T-helper 1 cell treated with Interleukin-12 subunit alpha and Interleukin-12 subunit beta and Interleukin-4 antibody, amounts not matched to agents 30 μg/mL and 1 μg/mL, for 36 hours (primary cell): ENCODE data around the gene TXNDC16.

Experiments
- H3K27ac Mint-ChIP-seq: one replicate; pipeline ENCODE4 v1.8.0; 2021; ENCODE audit warnings: mild to moderate bottlenecking, mixed read lengths
- H3K27me3 Mint-ChIP-seq: one replicate; pipeline ENCODE4 v1.8.0; 2021; ENCODE audit warnings: low read depth, mixed read lengths
- H3K36me3 Mint-ChIP-seq: one replicate; pipeline ENCODE4 v1.8.0; 2021; ENCODE audit warnings: low read depth, mixed read lengths
- H3K4me1 Mint-ChIP-seq: one replicate; pipeline ENCODE4 v1.8.0; 2021; ENCODE audit warnings: low read depth, mixed read lengths
- H3K4me3 Mint-ChIP-seq: one replicate; pipeline ENCODE4 v1.8.0; 2021; ENCODE audit warnings: mild to moderate bottlenecking, moderate library complexity, mixed read lengths
- H3K9me3 Mint-ChIP-seq: one replicate; pipeline ENCODE4 v1.8.0; 2021; ENCODE audit warnings: mixed read lengths

The TXNDC16 gene

DNA sequence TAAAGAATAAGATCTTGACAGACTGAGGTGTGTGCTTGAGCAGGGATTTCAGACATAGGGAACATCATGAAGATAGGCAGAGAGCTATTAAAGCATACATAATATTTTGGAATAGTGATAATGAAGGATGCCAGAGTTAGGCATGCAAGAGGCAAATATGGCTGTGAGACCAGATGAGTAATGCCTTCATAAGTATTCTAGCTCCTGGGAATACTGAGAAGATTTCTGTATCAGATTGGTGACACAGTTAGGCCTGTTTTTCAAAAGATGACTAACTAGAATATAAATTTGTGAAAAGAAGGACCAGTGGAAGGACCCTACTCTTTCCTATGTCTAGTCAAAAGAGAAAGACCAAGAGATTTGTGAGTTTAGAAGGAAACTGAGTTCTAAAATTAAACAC lies 108.8 kb downstream of the TXNDC16 start:
- Mint-ChIP-seq H3K4me1 (peaks cover 7% of the 10 kb centered on the region), H3K27ac (no peak overlapping the region), H3K36me3 (peaks cover 29% of the 10 kb centered on the region), H3K4me3 (no peak overlapping the region), H3K27me3 (no peaks in the 10 kb centered on the region), H3K9me3 (peaks cover 12% of the 10 kb centered on the region)

DNA sequence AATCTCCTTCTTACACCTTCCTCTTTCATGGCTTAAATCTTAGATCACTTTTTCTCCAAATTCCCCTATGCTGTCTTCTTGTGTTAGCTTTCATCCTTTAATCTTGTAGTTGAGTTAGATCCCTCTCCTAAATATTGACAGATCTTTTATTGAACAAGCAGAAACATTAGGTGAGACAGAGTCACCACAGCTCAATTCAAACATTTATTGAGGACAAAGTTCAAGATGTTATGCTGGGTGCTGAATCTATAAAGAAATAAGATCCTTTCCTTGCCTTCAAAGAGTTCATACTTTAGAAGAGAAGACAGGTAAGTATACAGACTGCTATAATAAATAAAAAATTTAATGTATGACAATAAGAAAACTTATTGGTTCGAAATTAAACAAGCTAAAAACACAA lies 109.7 kb downstream of the TXNDC16 start:
- Mint-ChIP-seq H3K27me3 (no peaks in the 10 kb centered on the region), H3K9me3 (peaks cover 4% of the 10 kb centered on the region), H3K36me3 (peaks cover 26% of the 10 kb centered on the region), H3K4me3 (no peak overlapping the region), H3K27ac (no peak overlapping the region), H3K4me1 (peaks cover 8% of the 10 kb centered on the region)

DNA sequence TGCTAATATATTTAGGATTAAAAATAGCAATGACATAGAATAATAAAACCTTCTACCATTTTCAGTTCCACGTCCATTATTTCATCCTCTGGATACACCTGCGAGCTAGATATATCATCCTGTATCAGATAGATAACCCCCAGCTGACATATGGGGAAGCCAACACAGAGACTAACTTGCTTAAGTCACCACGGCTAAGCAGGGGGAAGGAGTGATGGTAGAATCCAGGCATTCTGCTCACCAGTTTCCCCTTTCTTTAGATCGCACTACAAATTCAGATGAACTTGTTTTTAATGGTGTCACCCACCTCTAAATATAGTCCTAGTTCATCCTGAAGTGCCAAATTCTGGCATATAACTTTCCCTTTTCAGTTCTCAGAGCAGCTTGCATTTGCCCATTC lies 110.1 kb downstream of the TXNDC16 start:
- no peak overlapping the region for H3K4me3 Mint-ChIP-seq
- no peaks in the 10 kb centered on the region for H3K27me3 Mint-ChIP-seq
- H3K27ac Mint-ChIP-seq, result no peak overlapping the region
- peaks cover 25% of the 10 kb centered on the region for H3K36me3 Mint-ChIP-seq
- peaks cover 10% of the 10 kb centered on the region for H3K4me1 Mint-ChIP-seq
- peaks cover under 1% of the 10 kb centered on the region for H3K9me3 Mint-ChIP-seq

DNA sequence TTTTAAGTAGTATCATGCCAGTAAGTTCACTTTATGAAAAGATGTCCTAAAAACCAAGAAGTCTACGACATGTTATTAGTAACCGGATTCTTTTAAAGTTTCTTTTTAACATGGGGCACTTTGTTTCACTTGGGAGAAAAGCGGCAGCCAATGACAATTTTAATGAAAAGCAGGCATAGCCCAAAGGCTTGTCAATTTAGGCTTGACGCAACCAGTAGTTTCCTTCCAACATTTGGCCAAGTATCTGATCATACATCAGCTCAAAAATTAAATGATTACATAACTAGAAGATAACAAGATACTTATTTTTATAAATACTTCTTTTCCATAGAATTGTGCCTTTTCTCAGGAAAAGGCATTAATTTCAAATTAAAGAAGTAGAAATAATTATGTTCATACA lies 112.8 kb downstream of the TXNDC16 start:
- Mint-ChIP-seq H3K4me1 (peaks cover 10% of the 10 kb centered on the region), H3K27me3 (no peaks in the 10 kb centered on the region), H3K27ac (no peak overlapping the region), H3K9me3 (no peaks in the 10 kb centered on the region), H3K36me3 (peaks cover 27% of the 10 kb centered on the region), H3K4me3 (no peak overlapping the region)

DNA sequence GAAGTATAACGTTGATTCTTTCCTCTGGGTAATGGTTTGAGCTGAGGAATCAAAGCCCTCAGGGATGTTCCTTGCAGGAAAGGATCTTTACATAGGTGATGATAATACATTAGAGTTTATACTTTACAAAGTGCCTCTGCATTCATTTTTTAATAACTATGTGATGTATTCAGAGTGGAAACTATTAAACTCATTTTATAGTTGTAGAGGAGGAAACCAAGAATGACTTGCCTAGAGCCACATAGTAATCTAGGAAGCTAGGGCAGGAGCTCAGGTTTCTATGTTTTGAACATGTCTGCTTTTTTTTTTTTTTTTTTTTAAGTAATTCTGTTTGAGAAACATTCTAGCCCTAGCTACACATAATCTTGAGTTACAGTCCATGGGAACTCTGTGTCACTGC lies 117.3 kb downstream of the TXNDC16 start:
- H3K9me3 Mint-ChIP-seq, result no peaks in the 10 kb centered on the region

DNA sequence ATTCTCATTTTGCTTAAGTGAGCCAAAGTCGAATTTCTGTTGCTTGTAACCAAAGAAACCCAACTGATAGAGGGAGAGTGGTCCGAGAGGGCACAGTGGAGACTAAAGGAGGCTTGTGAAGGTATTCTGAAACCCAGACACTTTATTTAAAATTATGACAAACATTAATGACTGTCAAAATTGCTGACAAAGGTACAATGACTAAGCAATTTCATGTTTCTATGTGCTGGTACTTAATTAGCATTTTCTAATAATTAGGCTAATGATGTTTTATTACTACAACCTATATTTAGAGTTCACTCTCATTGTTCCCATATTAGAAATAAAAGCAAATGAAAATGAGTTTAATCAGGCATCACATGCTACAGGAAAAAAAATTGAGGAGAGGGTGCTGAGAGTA lies 121.8 kb downstream of the TXNDC16 start:
- peaks cover 13% of the 10 kb centered on the region for H3K4me1 Mint-ChIP-seq
- no peak overlapping the region for H3K4me3 Mint-ChIP-seq
- no peaks in the 10 kb centered on the region for H3K27me3 Mint-ChIP-seq
- H3K27ac Mint-ChIP-seq, result no peak overlapping the region
- H3K9me3 Mint-ChIP-seq, result peaks cover 6% of the 10 kb centered on the region
- peaks cover 22% of the 10 kb centered on the region for H3K36me3 Mint-ChIP-seq

More for the DNA sequence above, 117.3 kb downstream of the TXNDC16 start:
- peaks cover 9% of the 10 kb centered on the region for H3K4me1 Mint-ChIP-seq
- no peak overlapping the region for H3K27ac Mint-ChIP-seq
- H3K27me3 Mint-ChIP-seq, result no peaks in the 10 kb centered on the region
- H3K36me3 Mint-ChIP-seq, result peaks cover 23% of the 10 kb centered on the region
- no peak overlapping the region for H3K4me3 Mint-ChIP-seq

DNA sequence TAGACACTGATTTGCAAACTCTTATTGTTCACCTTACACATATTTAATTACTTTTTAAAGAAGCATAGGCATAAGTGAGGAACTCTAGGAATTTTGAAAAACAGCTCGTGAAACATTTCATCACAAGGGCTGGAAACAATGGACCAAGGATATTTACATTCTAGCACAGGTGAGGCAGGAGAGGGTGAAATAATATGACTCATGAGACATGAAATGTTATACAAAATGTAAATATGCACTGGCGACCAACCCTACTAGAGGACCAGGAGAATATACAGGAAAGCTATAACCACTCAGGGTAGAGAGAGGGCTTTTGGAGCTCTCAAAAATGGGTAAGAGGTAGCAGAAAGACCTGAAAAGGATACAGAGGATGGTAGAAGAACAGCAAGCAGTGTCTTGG lies 122.9 kb downstream of the TXNDC16 start:
- Mint-ChIP-seq H3K4me1 (peaks cover 13% of the 10 kb centered on the region), H3K4me3 (no peak overlapping the region), H3K27me3 (peaks cover 1% of the 10 kb centered on the region), H3K36me3 (peaks cover 22% of the 10 kb centered on the region), H3K9me3 (peaks cover 6% of the 10 kb centered on the region), H3K27ac (no peak overlapping the region)

DNA sequence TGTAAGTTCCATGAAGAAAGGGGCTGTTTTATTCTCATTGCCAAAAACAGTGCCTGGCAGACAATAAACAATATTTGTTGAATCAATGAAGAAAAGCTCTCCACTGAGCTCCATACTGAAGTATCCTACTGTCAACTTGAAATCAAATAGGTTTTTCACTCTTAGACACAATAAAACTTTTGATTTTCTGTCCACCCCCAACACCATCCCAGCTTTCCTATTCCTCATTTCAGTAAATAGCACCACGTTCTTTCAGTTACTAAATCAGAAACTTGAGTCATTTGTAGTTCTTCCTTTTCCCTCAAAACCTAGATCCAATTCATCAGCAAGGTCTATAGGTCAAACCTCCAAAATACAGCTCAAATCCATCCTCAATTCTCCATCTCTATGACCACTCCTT lies 124.8 kb downstream of the TXNDC16 start:
- Mint-ChIP-seq H3K4me3 (no peak overlapping the region), H3K36me3 (peaks cover 24% of the 10 kb centered on the region), H3K9me3 (peaks cover 6% of the 10 kb centered on the region), H3K27me3 (peaks cover 9% of the 10 kb centered on the region), H3K4me1 (peaks cover 13% of the 10 kb centered on the region), H3K27ac (no peak overlapping the region)

DNA sequence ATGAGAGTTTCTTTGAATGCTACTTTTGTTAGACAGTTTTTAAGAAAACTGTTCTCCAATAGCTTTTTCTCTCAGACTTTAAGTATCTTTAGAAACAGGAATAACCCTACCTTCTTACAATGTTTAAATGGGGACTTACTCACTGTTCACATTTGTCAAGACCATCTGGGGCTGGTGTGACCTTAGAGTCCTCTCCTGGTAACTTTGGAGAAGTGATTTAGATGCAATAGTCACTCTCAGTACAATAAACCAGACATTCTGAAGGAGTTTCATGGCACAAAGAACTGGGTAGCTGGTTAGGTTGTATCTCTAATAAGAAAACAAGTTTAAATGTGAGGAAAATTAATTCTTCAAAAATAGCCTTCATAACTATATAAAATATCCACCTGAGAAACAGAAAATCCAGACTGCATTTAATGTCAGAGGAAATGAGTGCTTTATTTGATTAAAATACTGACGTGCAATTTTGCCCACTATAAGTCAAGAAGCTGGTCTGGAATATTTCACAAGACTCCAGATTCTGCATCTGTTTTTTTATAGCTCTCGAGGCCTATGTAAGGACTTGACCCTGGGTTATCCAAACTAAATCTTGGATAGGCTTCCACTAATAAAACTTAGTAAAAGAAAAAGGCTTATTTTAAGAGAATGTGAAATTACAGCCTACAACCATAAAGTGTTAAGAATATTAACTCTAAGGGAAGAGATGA lies 129.5 kb downstream of the TXNDC16 start:
- peaks cover 6% of the 10 kb centered on the region for H3K9me3 Mint-ChIP-seq
- no peak overlapping the region for H3K27ac Mint-ChIP-seq
- H3K27me3 Mint-ChIP-seq, result peaks cover 9% of the 10 kb centered on the region
- H3K4me3 Mint-ChIP-seq, result no peak overlapping the region
- peaks cover 17% of the 10 kb centered on the region for H3K4me1 Mint-ChIP-seq
- peaks cover 12% of the 10 kb centered on the region for H3K36me3 Mint-ChIP-seq

DNA sequence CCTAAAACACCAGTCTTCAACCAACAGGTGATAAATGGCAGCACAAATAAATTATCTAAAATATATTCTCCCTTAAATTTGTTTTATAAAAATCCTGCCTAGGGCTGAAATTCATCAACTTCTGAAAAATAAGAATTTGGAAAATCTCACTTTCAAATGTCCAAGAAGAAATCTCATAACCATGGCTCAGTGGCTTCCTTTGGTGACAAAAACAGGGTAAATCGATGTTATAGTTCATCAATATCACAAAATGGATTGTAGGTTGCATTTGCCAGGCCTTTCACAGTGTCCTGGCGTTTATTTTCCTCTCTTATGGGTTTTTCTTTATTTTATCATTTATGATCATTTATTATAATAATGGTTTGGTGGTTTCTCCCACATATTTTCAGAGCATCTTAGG lies 135.2 kb downstream of the TXNDC16 start:
- no peak overlapping the region for H3K4me3 Mint-ChIP-seq
- peaks cover 36% of the 10 kb centered on the region for H3K4me1 Mint-ChIP-seq
- peaks cover 4% of the 10 kb centered on the region for H3K9me3 Mint-ChIP-seq
- no peak overlapping the region for H3K27ac Mint-ChIP-seq
- no peaks in the 10 kb centered on the region for H3K27me3 Mint-ChIP-seq
- peaks cover 8% of the 10 kb centered on the region for H3K36me3 Mint-ChIP-seq

DNA sequence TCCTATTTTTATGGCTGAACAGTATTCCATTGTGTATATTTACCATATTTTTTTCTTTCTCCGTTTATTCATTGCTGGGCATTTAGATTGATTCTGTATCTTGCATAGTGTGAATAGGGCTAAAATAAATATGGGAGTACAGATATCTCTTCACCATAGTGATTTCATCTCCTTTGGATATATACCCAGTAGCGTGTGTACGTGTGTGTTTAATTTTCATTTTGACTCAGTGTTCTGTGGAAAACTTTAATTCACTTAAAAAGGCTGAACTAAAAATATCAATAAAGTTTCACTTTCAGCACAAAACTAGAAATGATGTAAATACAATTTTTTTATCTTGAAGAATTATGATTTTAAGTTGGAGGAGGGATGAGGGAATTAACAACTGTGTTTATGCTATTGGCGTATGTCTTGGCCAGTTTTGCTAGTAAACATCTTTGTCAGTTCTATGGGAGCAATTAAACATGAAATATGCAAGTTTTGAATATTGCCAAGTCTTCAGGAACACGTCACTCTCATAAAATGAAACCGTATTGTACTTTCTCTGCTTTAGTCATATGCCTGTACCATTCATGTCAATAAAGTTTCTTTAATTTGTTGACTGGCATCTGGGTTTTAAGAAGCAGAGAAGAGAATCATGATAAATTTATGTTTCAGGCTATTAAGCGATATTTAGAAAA lies 138.4 kb downstream of the TXNDC16 start:
- Mint-ChIP-seq H3K4me1 (peaks cover 42% of the 10 kb centered on the region), H3K9me3 (peaks cover 4% of the 10 kb centered on the region), H3K36me3 (peaks cover 6% of the 10 kb centered on the region), H3K27me3 (no peaks in the 10 kb centered on the region), H3K27ac (peak overlapping the region; percentile 87), H3K4me3 (peak overlapping the region; percentile 69)

DNA sequence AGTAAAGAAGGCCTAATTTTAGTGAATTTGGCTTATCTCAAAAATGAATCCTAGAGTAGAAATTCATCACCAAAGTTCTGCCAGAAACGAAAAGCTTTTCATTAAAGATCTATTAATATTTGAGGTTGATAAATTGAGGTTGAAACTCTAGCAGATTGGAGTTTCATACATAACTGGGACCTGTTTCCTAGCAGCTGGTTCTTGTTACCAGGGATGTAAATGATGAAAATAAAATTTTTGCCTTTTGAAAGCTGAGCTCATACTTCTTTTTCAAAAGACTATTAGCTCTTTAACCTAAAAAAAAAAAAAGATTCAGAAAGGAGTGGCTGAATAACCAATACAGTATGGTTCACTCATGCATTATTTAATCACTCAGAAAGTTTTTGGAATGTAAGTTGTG lies 139.9 kb downstream of the TXNDC16 start:
- no peak overlapping the region for H3K27ac Mint-ChIP-seq
- H3K27me3 Mint-ChIP-seq, result no peaks in the 10 kb centered on the region
- H3K4me3 Mint-ChIP-seq, result no peak overlapping the region
- H3K36me3 Mint-ChIP-seq, result peaks cover 9% of the 10 kb centered on the region
- peaks cover under 1% of the 10 kb centered on the region for H3K9me3 Mint-ChIP-seq
- peaks cover 39% of the 10 kb centered on the region for H3K4me1 Mint-ChIP-seq

DNA sequence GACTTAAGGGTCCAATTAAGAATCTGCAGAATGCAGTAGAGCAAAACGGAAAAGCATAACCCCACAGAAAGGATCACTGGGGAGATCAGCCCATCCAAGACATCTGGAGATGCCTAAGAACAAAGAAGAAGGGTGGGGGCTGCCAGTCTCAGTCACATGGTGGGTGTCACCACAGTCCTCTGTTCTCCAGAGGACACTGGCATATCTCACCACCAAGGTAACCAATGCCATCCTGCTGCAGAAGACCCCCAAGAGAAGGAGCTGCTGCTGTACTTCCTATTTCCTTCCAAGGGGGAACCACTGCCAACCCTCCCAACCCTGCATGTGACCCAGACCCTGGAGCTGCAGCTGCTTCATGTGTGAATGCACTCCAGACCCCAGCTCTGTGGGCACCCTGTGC lies 147.0 kb downstream of the TXNDC16 start:
- Mint-ChIP-seq H3K27ac (no peak overlapping the region), H3K4me3 (no peak overlapping the region), H3K27me3 (no peaks in the 10 kb centered on the region), H3K4me1 (peaks cover 65% of the 10 kb centered on the region), H3K36me3 (peaks cover 19% of the 10 kb centered on the region), H3K9me3 (peaks cover 10% of the 10 kb centered on the region)

DNA sequence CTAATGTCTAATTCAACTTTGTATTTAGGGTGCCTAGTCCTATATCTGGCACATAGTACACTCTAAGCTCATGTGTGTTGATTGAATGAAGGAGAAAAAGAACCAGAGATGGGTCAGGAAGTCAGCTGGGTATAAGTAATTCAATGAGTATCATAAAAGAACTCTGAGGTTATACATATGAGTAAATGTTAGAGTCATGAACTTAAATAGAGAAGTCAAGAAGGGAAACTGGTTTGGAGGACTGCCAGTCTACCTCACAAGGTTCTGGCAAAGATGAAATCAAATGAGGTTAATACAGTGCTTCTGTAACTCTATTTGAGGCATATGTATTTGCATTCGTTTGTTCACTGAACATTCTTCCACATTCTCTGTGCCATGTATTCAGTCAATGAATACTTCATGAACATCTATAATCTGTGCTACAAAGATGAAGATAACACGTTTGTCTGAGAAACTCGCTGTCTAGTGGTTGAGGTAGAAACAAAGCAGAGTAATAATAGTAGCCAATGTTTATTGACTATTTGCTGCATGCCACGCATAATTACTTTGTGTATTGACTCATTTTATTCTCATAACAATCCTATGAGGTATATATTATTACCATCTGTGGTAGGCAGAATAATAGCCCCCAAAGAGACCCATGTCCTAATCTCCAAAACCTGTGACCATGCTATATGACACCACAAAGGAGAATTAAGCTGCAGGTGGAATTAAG lies 149.3 kb downstream of the TXNDC16 start:
- H3K36me3 Mint-ChIP-seq, result peaks cover 25% of the 10 kb centered on the region
- peaks cover 68% of the 10 kb centered on the region for H3K4me1 Mint-ChIP-seq
- peak overlapping the region; percentile 59 for H3K27ac Mint-ChIP-seq
- H3K9me3 Mint-ChIP-seq, result peaks cover 15% of the 10 kb centered on the region
- H3K4me3 Mint-ChIP-seq, result peak overlapping the region; percentile 1
- no peaks in the 10 kb centered on the region for H3K27me3 Mint-ChIP-seq

DNA sequence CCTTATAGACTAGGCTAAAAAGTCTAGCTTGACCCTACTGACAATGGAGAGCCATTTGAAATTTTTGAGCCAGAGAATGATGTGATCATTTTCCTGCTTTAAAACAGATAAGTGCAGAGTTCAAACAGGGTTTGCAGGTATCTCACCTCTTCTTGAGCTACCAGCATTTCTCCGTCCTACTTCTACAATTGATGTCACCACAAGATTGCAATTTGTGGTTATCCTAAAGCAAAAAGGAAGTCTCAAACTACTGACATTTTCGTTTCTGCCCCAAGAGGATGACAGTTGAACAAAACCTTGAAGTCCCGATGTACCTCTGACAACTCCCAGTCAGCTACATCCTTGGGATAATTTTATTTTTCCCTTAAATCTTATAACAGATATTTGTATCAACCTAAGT lies 151.5 kb downstream of the TXNDC16 start:
- Mint-ChIP-seq H3K4me1 (peaks cover 68% of the 10 kb centered on the region), H3K4me3 (peak overlapping the region; percentile 39)

More for the DNA sequence above, 151.5 kb downstream of the TXNDC16 start:
- peaks cover 27% of the 10 kb centered on the region for H3K9me3 Mint-ChIP-seq
- no peaks in the 10 kb centered on the region for H3K27me3 Mint-ChIP-seq
- peaks cover 34% of the 10 kb centered on the region for H3K36me3 Mint-ChIP-seq
- H3K27ac Mint-ChIP-seq, result peak overlapping the region; percentile 59
